HG03342 (cell line): Measurements from ENCODE around the gene KCNMA1.

Experiments
- ATAC-seq: cut with Tn5 transposase; IDR thresholded peaks from one replicate; pipeline ENCODE4 v1.9.1; 2021; ENCODE audit warnings: mild to moderate bottlenecking, moderate library complexity; ENCODE audit not compliant: unreplicated experiment

The KCNMA1 gene

GRCh38 chr10:77202857-77203256 lies 434.8 kb downstream of the KCNMA1 start:
- no peak for ATAC-seq

GRCh38 chr10:77201135-77202106 lies 436.2 kb downstream of the KCNMA1 start:
- no peak for ATAC-seq

- ATAC-seq: no peak
These were observed 440.1 kb downstream of the KCNMA1 start for GRCh38 chr10:77197544-77197943.

GRCh38 chr10:77196614-77197013 lies 441.0 kb downstream of the KCNMA1 start:
- ATAC-seq: no peak

GRCh38 chr10:77195101-77195500 lies 442.5 kb downstream of the KCNMA1 start:
- no peak for ATAC-seq

- no peak for ATAC-seq
These were observed 444.6 kb downstream of the KCNMA1 start for GRCh38 chr10:77193001-77193400.

GRCh38 chr10:77192402-77192801 lies 445.2 kb downstream of the KCNMA1 start:
- no peak for ATAC-seq

- ATAC-seq: no peak
These were observed 446.1 kb downstream of the KCNMA1 start for GRCh38 chr10:77191324-77192049.

GRCh38 chr10:77190291-77190690 lies 447.3 kb downstream of the KCNMA1 start:
- no peak for ATAC-seq

- ATAC-seq: no peak
These were observed 448.1 kb downstream of the KCNMA1 start for GRCh38 chr10:77189520-77189919.

GRCh38 chr10:77189075-77189474 lies 448.5 kb downstream of the KCNMA1 start:
- no peak for ATAC-seq

- no peak for ATAC-seq
These were observed 449.1 kb downstream of the KCNMA1 start for GRCh38 chr10:77188521-77188920.

GRCh38 chr10:77188000-77188395 lies 449.6 kb downstream of the KCNMA1 start:
- ATAC-seq: no peak

GRCh38 chr10:77187376-77187999 lies 450.1 kb downstream of the KCNMA1 start:
- no peak for ATAC-seq

- ATAC-seq: no peak
These were observed 450.7 kb downstream of the KCNMA1 start for GRCh38 chr10:77186936-77187335.

GRCh38 chr10:77185696-77186095 lies 451.9 kb downstream of the KCNMA1 start:
- no peak for ATAC-seq

GRCh38 chr10:77182803-77183202 lies 454.8 kb downstream of the KCNMA1 start:
- no peak for ATAC-seq

GRCh38 chr10:77180794-77181193 lies 456.8 kb downstream of the KCNMA1 start:
- no peak for ATAC-seq

GRCh38 chr10:77180104-77180503 lies 457.5 kb downstream of the KCNMA1 start:
- ATAC-seq: no peak

GRCh38 chr10:77179015-77179695 lies 458.5 kb downstream of the KCNMA1 start:
- ATAC-seq: no peak

GRCh38 chr10:77177589-77177988 lies 460.0 kb downstream of the KCNMA1 start:
- ATAC-seq: no peak
